ENCODE measurements around the gene STRN. TPM values are rescaled to one million over a fixed set of nuclear protein-coding genes. Genes with fewer than 3 reads are reported as not detected.

Gene STRN
- total RNA-seq, 1 donor from 2014 or later: 19.2 TPM

- no peaks in the 10 kb centered on the region for H3K36me3 ChIP-seq (ENCODE audit: control insufficient read depth, insufficient read depth, low read length)
- FAIRE-seq (no peak), DNase-seq (ENCODE audit: low read depth) (no peak)
- no peak overlapping the region for H3K4me3 ChIP-seq (ENCODE audit: low read depth, low read length)
- no peaks in the 10 kb centered on the region for H3K27me3 ChIP-seq (ENCODE audit: control insufficient read depth, insufficient read depth, low read length)
- no peak for TF ChIP-seq CTCF (IDR thresholded peaks at IDR 0.05; ENCODE audit: insufficient read depth, low read length, severe bottlenecking)
Observed at GRCh38 chr2:36960005-36960675, 6.2 kb downstream of the STRN start.

GRCh38 chr2:36954977-36955607 is 11.2 kb downstream of the STRN start:
- H3K27me3 ChIP-seq (ENCODE audit: control insufficient read depth, insufficient read depth, low read length): no peaks in the 10 kb centered on the region
- DNase-seq (ENCODE audit: low read depth) (no peak), FAIRE-seq (no peak)
- H3K4me3 ChIP-seq (ENCODE audit: low read depth, low read length): no peak overlapping the region
- TF ChIP-seq CTCF (IDR thresholded peaks at IDR 0.05; ENCODE audit: insufficient read depth, low read length, severe bottlenecking): no peak
- H3K36me3 ChIP-seq (ENCODE audit: control insufficient read depth, insufficient read depth, low read length): peaks cover 1% of the 10 kb centered on the region

- H3K27me3 ChIP-seq (ENCODE audit: control insufficient read depth, insufficient read depth, low read length): no peaks in the 10 kb centered on the region
- FAIRE-seq (no peak), DNase-seq (ENCODE audit: low read depth) (peak; percentile 88)
- H3K36me3 ChIP-seq (ENCODE audit: control insufficient read depth, insufficient read depth, low read length): peaks cover 1% of the 10 kb centered on the region
- TF ChIP-seq CTCF (IDR thresholded peaks at IDR 0.05; ENCODE audit: insufficient read depth, low read length, severe bottlenecking): no peak
- no peak overlapping the region for H3K4me3 ChIP-seq (ENCODE audit: low read depth, low read length)
Observed at GRCh38 chr2:36952748-36953197, 13.6 kb downstream of the STRN start.

GRCh38 chr2:36951574-36951973 is 14.8 kb downstream of the STRN start:
- Histone ChIP-seq H3K4me3 (ENCODE audit: low read depth, low read length) (no peak overlapping the region), H3K36me3 (ENCODE audit: control insufficient read depth, insufficient read depth, low read length) (peaks cover 1% of the 10 kb centered on the region), H3K27me3 (ENCODE audit: control insufficient read depth, insufficient read depth, low read length) (no peaks in the 10 kb centered on the region)
- DNase-seq (ENCODE audit: low read depth) (peak; percentile 97), FAIRE-seq (no peak)
- TF ChIP-seq CTCF (IDR thresholded peaks at IDR 0.05; ENCODE audit: insufficient read depth, low read length, severe bottlenecking): no peak

GRCh38 chr2:36951027-36951518 is 15.3 kb downstream of the STRN start:
- Histone ChIP-seq H3K4me3 (ENCODE audit: low read depth, low read length) (no peak overlapping the region), H3K36me3 (ENCODE audit: control insufficient read depth, insufficient read depth, low read length) (peaks cover 1% of the 10 kb centered on the region), H3K27me3 (ENCODE audit: control insufficient read depth, insufficient read depth, low read length) (no peaks in the 10 kb centered on the region)
- FAIRE-seq (peak; percentile 76), DNase-seq (ENCODE audit: low read depth) (no peak)
- no peak for TF ChIP-seq CTCF (IDR thresholded peaks at IDR 0.05; ENCODE audit: insufficient read depth, low read length, severe bottlenecking)
